ENCODE data around the gene GTPBP4. TPM values are rescaled to one million over a fixed set of nuclear protein-coding genes. Genes with fewer than 3 reads are reported as not detected.

The GTPBP4 gene
- total and polyA plus RNA-seq, 2 of the 13 experiments (the other 11 are each of a cell fraction or from before 2014, with no cell fraction given) = 24.1 to 85.5 TPM

DNA sequence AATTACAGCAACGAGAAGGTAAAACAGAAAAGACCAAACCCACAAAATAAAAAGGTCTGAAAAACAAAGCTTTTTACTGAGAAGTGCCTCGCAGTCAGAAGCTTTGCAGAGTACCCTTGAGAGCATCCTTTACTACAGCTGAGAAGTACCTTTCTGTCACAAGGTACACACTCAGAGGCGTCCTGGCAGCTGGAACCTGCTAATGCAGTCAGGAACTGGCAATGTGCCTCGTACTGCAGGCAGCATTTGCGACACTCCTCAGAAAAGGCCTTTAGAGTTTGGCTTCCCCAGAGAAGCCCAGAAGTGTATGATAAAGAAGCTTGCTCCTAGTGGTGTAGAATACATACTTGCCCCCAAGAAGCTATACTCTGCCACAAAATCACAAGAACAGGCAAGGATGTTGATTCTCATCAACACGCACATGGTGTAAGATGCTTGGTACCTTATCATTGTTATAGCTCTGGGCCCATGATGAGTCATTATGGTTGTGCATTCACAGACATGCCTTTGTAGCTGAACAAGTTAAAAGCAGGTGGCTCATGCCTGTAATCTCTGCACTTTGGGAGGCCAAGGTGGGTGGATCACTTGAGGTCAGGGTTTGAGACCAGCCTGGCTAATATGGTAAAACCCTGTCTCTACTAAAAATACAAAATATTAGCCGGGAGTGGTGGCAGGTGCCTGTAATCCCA lies 2.0 kb upstream of the GTPBP4 start:
- H3K36me3 ChIP-seq (replicated peaks in 1 of 2; ENCODE audit: control insufficient read depth in 1 of 2, insufficient read depth in 2 of 2, low read length in 2 of 2) = peaks cover 3 to 5% of the 10 kb centered on the region in 2 experiments; a peak in 2 of 5 replicates
- in situ Hi-C loops (cut with HindIII; ENCODE audit: extremely low pct_ligation_motif_present, low pct_unique_long_range_greater_than_20kb) (loop anchor here (10.0 kb wide), 1 partner anchor 51 kb away; the partner anchor contains the start of gene LARP4B), intact Hi-C loops (cut with micrococcal nuclease; ENCODE audit: unreplicated experiment) (loop anchor here (2.0 to 5.0 kb wide), 2 partner anchors 15 to 61 kb away; partner anchors contain the start of gene IDI1)
- H3K9me3 ChIP-seq (ENCODE audit: low read length) = no peaks in the 10 kb centered on the region
- H3K27me3 ChIP-seq (ENCODE audit: control insufficient read depth in 1 of 2, insufficient read depth in 2 of 2, low read length in 2 of 2) = no peaks in the 10 kb centered on the region; a peak in 1 of 5 replicates
- no peak overlapping the region for H2AFZ ChIP-seq (ENCODE audit: low read length)
- H3K4me1 ChIP-seq (ENCODE audit: insufficient read depth, low read length) = peaks cover 67% of the 10 kb centered on the region
- FAIRE-seq (no peak), ATAC-seq (no peak), DNase-seq (ENCODE audit: low spot score) (no peak)
- H3K27ac ChIP-seq (ENCODE audit: extremely low read length, insufficient read depth, low read length) = no peak overlapping the region
- H3K4me3 ChIP-seq (replicated peaks in 1 of 3; ENCODE audit: insufficient read depth in 1 of 3, low read depth in 2 of 3, low read length in 3 of 3) = no peak overlapping the region
- WGBS (ENCODE audit: low lambda C conversion rate) = 87% methylated on average over 7 of the region's 7 CpGs
- H3K79me2 ChIP-seq (ENCODE audit: insufficient read depth, low read length) = peaks cover 38% of the 10 kb centered on the region
- ChIA-PET POLR2A (interaction anchor here (0.6 to 6.5 kb wide), 6 partner anchors 12 to 70 kb away, joined by 3 to 42 read pairs (median 4); partner anchors contain the start of genes IDI1 and WDR37), CTCF (ENCODE audit: low intra/inter-chr PET ratio, low total read pairs) (no interaction called here)
- BruUV-seq (replicated peaks) = no TSS peak
- no peak overlapping the region for H3K9ac ChIP-seq (ENCODE audit: insufficient read depth, low read depth, low read length)
- H3K4me2 ChIP-seq (ENCODE audit: low read depth, low read length) = no peak overlapping the region
- H4K20me1 ChIP-seq (ENCODE audit: insufficient read depth, low read length) = peaks cover 10% of the 10 kb centered on the region
- no peak for TF ChIP-seq ZNF619 (CRISPR knock-in tag; IDR thresholded peaks at IDR 0.05)
- TF ChIP-seq FOSL2 (CRISPR knock-in tag; IDR thresholded peaks at IDR 0.05) = peak; percentile 66

DNA sequence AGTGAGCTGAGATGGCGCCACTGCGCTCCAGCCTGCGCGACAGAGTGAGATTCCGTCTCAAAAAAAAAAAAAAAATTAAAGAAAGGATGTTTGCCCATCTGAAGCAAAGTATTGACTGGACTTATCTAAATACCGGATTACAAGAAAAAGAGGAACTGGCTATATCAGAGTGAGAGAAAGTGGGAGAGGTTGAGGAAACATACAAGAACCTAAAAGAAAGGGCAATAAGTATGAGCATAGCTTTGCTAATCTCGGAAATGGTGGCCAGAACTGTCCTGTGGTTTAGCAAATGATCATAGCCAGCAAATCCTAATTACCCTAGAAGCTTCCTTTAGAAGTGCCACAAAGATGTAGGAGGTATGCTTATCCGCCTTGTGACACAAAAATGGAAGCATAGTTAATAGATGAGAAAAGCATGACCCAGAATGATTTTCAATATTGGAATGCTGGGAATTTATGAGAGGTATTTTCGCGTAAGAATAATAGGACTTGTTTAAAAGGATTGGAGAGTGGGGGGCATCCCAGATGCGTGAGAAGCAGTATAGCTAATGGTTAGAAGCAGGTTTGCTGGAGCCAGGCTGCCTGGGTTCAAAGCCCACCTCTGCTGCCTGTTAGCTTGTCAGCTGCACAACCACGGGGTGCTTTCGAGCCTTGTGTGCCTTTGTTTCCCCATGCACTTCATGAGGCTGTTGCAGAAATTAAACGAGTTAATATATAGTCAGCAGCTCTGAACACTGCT lies 1.2 kb upstream of the GTPBP4 start:
- Histone ChIP-seq H3K27me3 (ENCODE audit: control insufficient read depth in 1 of 2, insufficient read depth in 2 of 2, low read length in 2 of 2) (no peaks in the 10 kb centered on the region; a peak in 1 of 5 replicates), H3K4me2 (ENCODE audit: low read depth, low read length) (peak overlapping the region; percentile 84), H4K20me1 (ENCODE audit: insufficient read depth, low read length) (peaks cover 12% of the 10 kb centered on the region), H3K27ac (ENCODE audit: extremely low read length, insufficient read depth, low read length) (peak overlapping the region; percentile 79), H2AFZ (ENCODE audit: low read length) (no peak overlapping the region), H3K79me2 (ENCODE audit: insufficient read depth, low read length) (peaks cover 41% of the 10 kb centered on the region), H3K4me1 (ENCODE audit: insufficient read depth, low read length) (peaks cover 67% of the 10 kb centered on the region), H3K36me3 (replicated peaks in 1 of 2; ENCODE audit: control insufficient read depth in 1 of 2, insufficient read depth in 2 of 2, low read length in 2 of 2) (peaks cover 3 to 5% of the 10 kb centered on the region in 2 experiments; a peak in 2 of 5 replicates), H3K9ac (ENCODE audit: insufficient read depth, low read depth, low read length) (peak overlapping the region; percentile 95), H3K4me3 (replicated peaks in 1 of 3; ENCODE audit: insufficient read depth in 1 of 3, low read depth in 2 of 3, low read length in 3 of 3) (peak overlapping the region; percentile 98 to 100 (median 99)), H3K9me3 (ENCODE audit: low read length) (no peaks in the 10 kb centered on the region)
- no peak for DNase-seq (ENCODE audit: low spot score)
- no TSS peak for BruUV-seq (replicated peaks)
- FAIRE-seq = peak; percentile 18
- ChIA-PET CTCF (ENCODE audit: low intra/inter-chr PET ratio, low total read pairs) (no interaction called here), POLR2A (interaction anchor here (1.2 to 6.5 kb wide), 7 partner anchors 13 to 62 kb away, joined by 3 to 42 read pairs (median 4); partner anchors contain the start of gene IDI1)
- whole genome bisulfite sequencing (ENCODE audit: low lambda C conversion rate) = 69% methylated on average over 14 of the region's 14 CpGs
- intact Hi-C loops (cut with micrococcal nuclease; ENCODE audit: unreplicated experiment) = loop anchor here (2.0 to 5.0 kb wide), 2 partner anchors 16 to 60 kb away; partner anchors contain the start of gene IDI1
- in situ Hi-C loops (cut with HindIII; ENCODE audit: extremely low pct_ligation_motif_present, low pct_unique_long_range_greater_than_20kb) = loop anchor here (10.0 kb wide), 1 partner anchor 52 kb away; the partner anchor contains the start of gene LARP4B
- ATAC-seq = no peak
- TF ChIP-seq, protein P1, sequence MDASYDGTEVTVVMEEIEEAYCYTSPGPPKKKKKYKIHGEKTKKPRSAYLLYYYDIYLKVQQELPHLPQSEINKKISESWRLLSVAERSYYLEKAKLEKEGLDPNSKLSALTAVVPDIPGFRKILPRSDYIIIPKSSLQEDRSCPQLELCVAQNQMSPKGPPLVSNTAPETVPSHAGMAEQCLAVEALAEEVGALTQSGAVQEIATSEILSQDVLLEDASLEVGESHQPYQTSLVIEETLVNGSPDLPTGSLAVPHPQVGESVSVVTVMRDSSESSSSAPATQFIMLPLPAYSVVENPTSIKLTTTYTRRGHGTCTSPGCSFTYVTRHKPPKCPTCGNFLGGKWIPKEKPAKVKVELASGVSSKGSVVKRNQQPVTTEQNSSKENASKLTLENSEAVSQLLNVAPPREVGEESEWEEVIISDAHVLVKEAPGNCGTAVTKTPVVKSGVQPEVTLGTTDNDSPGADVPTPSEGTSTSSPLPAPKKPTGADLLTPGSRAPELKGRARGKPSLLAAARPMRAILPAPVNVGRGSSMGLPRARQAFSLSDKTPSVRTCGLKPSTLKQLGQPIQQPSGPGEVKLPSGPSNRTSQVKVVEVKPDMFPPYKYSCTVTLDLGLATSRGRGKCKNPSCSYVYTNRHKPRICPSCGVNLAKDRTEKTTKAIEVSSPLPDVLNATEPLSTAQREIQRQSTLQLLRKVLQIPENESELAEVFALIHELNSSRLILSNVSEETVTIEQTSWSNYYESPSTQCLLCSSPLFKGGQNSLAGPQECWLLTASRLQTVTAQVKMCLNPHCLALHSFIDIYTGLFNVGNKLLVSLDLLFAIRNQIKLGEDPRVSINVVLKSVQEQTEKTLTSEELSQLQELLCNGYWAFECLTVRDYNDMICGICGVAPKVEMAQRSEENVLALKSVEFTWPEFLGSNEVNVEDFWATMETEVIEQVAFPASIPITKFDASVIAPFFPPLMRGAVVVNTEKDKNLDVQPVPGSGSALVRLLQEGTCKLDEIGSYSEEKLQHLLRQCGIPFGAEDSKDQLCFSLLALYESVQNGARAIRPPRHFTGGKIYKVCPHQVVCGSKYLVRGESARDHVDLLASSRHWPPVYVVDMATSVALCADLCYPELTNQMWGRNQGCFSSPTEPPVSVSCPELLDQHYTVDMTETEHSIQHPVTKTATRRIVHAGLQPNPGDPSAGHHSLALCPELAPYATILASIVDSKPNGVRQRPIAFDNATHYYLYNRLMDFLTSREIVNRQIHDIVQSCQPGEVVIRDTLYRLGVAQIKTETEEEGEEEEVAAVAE (CRISPR knock-in tag; IDR thresholded peaks at IDR 0.05; ENCODE audit: borderline replicate concordance) = no peak
- TF ChIP-seq ZNF136 (CRISPR knock-in tag; IDR thresholded peaks at IDR 0.05; ENCODE audit: low read depth) (no peak), ZFP82 (CRISPR knock-in tag; IDR thresholded peaks at IDR 0.05; ENCODE audit: borderline replicate concordance) (no peak), SSRP1 (CRISPR knock-in tag; IDR thresholded peaks at IDR 0.05) (no peak), ZNF615 (CRISPR knock-in tag; IDR thresholded peaks at IDR 0.05; ENCODE audit: borderline replicate concordance) (no peak)
- TF ChIP-seq, protein P2, sequence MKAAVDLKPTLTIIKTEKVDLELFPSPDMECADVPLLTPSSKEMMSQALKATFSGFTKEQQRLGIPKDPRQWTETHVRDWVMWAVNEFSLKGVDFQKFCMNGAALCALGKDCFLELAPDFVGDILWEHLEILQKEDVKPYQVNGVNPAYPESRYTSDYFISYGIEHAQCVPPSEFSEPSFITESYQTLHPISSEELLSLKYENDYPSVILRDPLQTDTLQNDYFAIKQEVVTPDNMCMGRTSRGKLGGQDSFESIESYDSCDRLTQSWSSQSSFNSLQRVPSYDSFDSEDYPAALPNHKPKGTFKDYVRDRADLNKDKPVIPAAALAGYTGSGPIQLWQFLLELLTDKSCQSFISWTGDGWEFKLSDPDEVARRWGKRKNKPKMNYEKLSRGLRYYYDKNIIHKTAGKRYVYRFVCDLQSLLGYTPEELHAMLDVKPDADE (CRISPR knock-in tag; IDR thresholded peaks at IDR 0.05) = no peak

All from HepG2 (cell line).